Glomerular visceral epithelial cell (primary cell): ENCODE results near the gene ZFAND3.

Experiments
- DNase-seq: peaks from one replicate; pipeline ENCODE4 v3.0.0-alpha.2; 2016; ENCODE audit errors: extremely low spot score

Gene ZFAND3

GRCh38 chr6:37798436-37799262 lies 20.9 kb upstream of the ZFAND3 start:
- no peak for DNase-seq

DNA sequence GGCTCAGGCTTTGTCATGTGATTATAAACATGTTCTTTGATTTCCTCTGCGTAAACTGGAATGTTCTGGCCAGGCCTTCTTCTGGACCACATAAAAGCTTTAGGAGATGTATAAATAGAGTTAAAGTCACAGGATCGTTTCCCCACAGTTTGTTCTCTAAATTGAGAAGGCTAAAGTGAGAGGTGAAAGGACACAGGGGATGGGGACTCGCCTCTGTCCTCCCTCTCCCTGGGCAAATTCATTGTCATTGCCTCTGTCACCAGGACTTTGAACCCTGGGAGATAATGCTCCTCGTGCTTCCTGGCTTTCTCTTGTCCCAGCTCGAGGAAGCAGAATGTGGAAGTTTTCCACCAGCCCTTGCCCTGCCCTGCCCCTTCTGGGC lies 20.3 kb upstream of the ZFAND3 start:
- DNase-seq, result no peak

DNA sequence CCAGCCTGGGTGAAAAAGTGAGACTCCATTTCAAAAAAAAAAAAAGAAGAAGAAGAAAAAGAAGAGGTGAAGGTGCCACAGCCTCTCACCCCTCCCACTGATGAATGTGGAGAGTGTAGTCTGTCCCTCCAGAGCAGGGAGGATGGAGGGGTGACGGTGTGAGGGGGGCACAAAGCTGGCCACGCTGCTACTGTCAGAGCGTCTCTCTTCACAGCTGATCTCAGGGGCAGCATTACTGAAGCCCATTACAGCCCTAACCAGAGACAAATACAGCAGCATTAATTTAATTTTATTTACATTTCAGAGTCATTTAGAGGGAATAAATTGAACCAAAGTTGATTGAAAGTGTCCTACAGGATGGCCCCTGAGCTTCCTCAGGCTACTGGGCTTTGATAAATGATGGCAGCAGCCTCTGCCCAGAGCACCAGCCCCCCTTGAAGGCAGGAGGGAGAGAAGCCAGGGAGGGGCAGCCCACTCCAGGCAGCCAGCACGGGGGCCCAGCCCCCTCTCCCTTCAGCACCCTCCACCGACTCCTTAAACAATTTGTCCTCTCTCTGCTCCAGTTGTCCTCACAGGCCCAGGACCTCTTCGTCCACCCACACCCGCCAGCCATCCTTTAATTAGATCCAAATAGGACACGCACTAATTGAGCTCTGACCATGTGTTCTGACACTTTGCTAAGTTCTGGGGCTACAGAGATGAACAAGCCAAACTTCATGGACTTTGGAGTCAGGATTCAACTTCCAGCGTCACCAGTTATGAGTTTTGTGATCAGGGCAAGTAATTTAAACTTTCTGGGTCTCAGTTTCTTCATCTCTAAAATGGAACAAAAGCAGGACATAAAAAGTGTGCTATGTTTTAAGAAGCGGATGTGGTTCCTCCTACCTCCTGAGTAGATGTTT lies 18.6 kb upstream of the ZFAND3 start:
- no peak for DNase-seq

DNA sequence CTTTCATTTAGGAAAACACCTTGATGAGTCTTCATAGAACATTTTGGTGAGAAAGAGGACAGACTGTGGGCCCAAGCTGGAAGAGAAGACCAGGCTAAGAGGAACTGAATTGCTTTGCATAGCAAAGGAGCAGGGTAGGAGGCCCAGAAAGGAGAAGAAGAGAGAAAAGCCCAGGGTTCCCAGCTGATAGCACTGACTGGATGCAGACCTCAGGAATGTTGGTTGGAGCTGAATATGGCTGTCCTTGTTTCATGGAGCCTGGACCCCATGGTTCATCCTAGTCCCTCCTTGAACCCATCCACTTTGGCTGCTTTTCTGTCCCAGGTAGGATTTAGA lies 18.0 kb upstream of the ZFAND3 start:
- DNase-seq, result no peak

- DNase-seq, result no peak
Measured at GRCh38 chr6:37802810-37803209, 16.7 kb upstream of the ZFAND3 start.

DNA sequence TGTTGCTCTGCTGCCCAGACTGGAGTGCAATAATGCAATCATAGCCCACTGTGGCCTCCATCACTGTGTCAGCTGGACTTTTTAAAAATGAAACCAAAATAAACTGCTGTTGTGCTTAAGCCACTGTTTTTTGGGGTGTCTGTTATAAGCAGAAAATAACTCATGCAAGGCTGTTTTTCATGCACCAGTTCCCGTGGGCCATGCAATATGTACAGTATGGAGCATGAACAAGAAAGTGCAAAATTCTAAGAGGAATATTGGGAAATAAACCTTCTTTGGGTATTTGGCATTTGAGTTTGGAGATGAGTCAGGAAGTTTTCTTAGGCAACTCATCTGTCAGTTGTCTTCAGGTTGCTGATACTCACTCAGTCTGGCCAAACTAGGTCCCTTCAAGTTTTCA lies 14.9 kb upstream of the ZFAND3 start:
- DNase-seq, result no peak

- no peak for DNase-seq
Measured at GRCh38 chr6:37806213-37806612, 13.3 kb upstream of the ZFAND3 start.

DNA sequence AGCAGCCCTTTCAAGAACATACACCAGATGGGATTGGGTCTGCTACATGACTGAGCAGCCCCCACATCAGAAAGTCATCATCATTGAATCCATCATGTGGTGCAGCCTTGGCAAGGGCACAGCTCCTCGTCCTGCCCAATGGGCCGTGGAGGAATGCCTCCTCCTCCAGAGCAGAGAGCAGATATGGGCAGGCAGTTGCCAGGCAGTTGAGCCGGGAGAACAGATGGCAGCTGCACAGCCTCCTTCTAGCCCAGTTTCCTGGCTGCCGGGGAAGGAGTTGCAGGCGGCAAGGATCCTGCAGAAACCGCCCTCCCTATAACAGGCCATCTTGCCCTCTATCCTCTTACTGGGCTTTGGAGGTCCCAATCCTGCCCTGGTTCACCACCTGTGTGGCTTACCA lies 11.9 kb upstream of the ZFAND3 start:
- DNase-seq, result peak; percentile 86

DNA sequence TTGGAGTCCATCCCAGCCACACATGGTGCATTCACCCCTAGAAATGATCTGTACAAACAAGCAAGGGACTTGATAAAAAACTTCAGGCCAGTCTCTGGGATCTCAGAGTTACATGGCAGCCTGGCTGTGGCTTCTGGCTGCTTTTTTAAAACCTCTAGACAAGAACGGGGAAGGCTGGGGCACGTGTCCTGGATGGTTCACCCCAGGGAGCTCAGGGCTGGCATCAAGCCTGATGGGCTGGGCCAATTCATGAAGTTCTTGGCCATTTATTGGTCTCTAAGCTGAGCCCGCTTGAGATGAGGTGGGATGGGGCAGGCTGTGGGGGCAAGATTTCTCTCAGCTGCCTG lies 10.4 kb upstream of the ZFAND3 start:
- peak; percentile 30 for DNase-seq

- DNase-seq, result no peak
Measured at GRCh38 chr6:37812841-37813240, 6.7 kb upstream of the ZFAND3 start.

GRCh38 chr6:37814374-37814773 lies 5.2 kb upstream of the ZFAND3 start:
- no peak for DNase-seq

GRCh38 chr6:37816599-37817375 lies 2.7 kb upstream of the ZFAND3 start:
- no peak for DNase-seq

GRCh38 chr6:37818536-37819176 lies 871 bp upstream of the ZFAND3 start:
- DNase-seq, result peak; percentile 97

GRCh38 chr6:37819802-37820717 lies 533 bp downstream of the ZFAND3 start:
- peak; percentile 79 for DNase-seq

GRCh38 chr6:37820718-37821079 lies 1.2 kb downstream of the ZFAND3 start:
- DNase-seq, result peak; percentile 2

- DNase-seq, result no peak
Measured at GRCh38 chr6:37821446-37821845, 1.9 kb downstream of the ZFAND3 start.

- DNase-seq, result peak; percentile 23
Measured at GRCh38 chr6:37822851-37823682, 3.5 kb downstream of the ZFAND3 start.

- DNase-seq, result no peak
Measured at GRCh38 chr6:37824170-37824569, 4.6 kb downstream of the ZFAND3 start.

- no peak for DNase-seq
Measured at GRCh38 chr6:37826188-37826587, 6.7 kb downstream of the ZFAND3 start.

- no peak for DNase-seq
Measured at GRCh38 chr6:37826993-37827392, 7.5 kb downstream of the ZFAND3 start.
